Measurements from ENCODE around the gene LMTK2.

GRCh38 chr7:98148607-98149006, 41.9 kb downstream of the LMTK2 start:
- TF ChIP-seq, protein P1, sequence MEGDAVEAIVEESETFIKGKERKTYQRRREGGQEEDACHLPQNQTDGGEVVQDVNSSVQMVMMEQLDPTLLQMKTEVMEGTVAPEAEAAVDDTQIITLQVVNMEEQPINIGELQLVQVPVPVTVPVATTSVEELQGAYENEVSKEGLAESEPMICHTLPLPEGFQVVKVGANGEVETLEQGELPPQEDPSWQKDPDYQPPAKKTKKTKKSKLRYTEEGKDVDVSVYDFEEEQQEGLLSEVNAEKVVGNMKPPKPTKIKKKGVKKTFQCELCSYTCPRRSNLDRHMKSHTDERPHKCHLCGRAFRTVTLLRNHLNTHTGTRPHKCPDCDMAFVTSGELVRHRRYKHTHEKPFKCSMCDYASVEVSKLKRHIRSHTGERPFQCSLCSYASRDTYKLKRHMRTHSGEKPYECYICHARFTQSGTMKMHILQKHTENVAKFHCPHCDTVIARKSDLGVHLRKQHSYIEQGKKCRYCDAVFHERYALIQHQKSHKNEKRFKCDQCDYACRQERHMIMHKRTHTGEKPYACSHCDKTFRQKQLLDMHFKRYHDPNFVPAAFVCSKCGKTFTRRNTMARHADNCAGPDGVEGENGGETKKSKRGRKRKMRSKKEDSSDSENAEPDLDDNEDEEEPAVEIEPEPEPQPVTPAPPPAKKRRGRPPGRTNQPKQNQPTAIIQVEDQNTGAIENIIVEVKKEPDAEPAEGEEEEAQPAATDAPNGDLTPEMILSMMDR (IDR thresholded peaks at IDR 0.05; ENCODE audit: poor library complexity, severe bottlenecking), result no peak
- TF ChIP-seq POLR2AphosphoS5 (IDR thresholded peaks at IDR 0.05), result no peak
- TF ChIP-seq EP300 (conservative IDR thresholded peaks at IDR 0.05; ENCODE audit: poor library complexity, severe bottlenecking), result no peak

Data from neural cell (in vitro differentiated cells).